Measurements from ENCODE around the gene TBCEL. TPM values are rescaled to one million over a fixed set of nuclear protein-coding genes. Genes with fewer than 3 reads are reported as not detected.

The TBCEL gene
- total RNA-seq, 1 experiment from 2014 or later = 17.7 TPM

- no peak for DNase-seq (ENCODE audit: low read depth, low spot score)
- H3K9ac ChIP-seq (ENCODE audit: low read length) = no peak overlapping the region
- no peak overlapping the region for H3K27ac ChIP-seq (ENCODE audit: low read depth, low read length)
- H3K36me3 ChIP-seq (ENCODE audit: control insufficient read depth in 1 of 2, insufficient read depth in 2 of 2, low read length in 2 of 2) = peaks cover 0 to 2% of the 10 kb centered on the region in 2 experiments; a peak in 1 of 4 replicates
- RAD21 ChIA-PET (ENCODE audit: low non-redundant PET in 1 of 2, low total read pairs in 2 of 2, uncharacterized antibody in 2 of 2, unreplicated experiment in 2 of 2) = no interaction called here
- CTCF ChIA-PET = no interaction called here
- H3K9me3 ChIP-seq (ENCODE audit: control insufficient read depth in 1 of 2, insufficient read depth in 1 of 2, low read depth in 1 of 2, low read length in 2 of 2) = no peaks in the 10 kb centered on the region
- no peak for ATAC-seq
- no peak overlapping the region for H3K4me3 ChIP-seq (replicated peaks in 1 of 2; ENCODE audit: low read depth in 1 of 2, low read length in 2 of 2)
- intact Hi-C loops (cut with micrococcal nuclease) = no loop called here
- no peaks in the 10 kb centered on the region for H3K4me1 ChIP-seq (ENCODE audit: control insufficient read depth in 1 of 2, insufficient read depth in 2 of 2, low read length in 2 of 2)
- no peak overlapping the region for H2AFZ ChIP-seq (ENCODE audit: low read depth, low read length, poor library complexity, severe bottlenecking)
- POLR2A ChIA-PET = no interaction called here
- H4K20me1 ChIP-seq (ENCODE audit: insufficient read depth) = no peaks in the 10 kb centered on the region
- H3K4me2 ChIP-seq (ENCODE audit: low read length) = no peak overlapping the region
- no peaks in the 10 kb centered on the region for H3K27me3 ChIP-seq (ENCODE audit: insufficient read depth, low read length)
- BruUV-seq (replicated peaks) = no TSS peak
- no peaks in the 10 kb centered on the region for H3K9me2 ChIP-seq (ENCODE audit: insufficient read depth)
- no peak for TF ChIP-seq EGR1 (IDR thresholded peaks at IDR 0.05; ENCODE audit: low read depth)
- TF ChIP-seq EZH2 (IDR thresholded peaks at IDR 0.05) = no peak
- no peak for TF ChIP-seq CTCF (IDR thresholded peaks at IDR 0.05 in 2 of 3, conservative IDR thresholded peaks at IDR 0.05 in 1 of 3; ENCODE audit: borderline replicate concordance in 1 of 3, insufficient read depth in 1 of 3, low read depth in 2 of 3, low read length in 2 of 3)
- no peak for TF ChIP-seq POLR2AphosphoS5 (IDR thresholded peaks at IDR 0.05; ENCODE audit: low read depth, low read length)
- TF ChIP-seq POLR2A (IDR thresholded peaks at IDR 0.05; ENCODE audit: borderline replicate concordance, extremely low read depth, insufficient read depth, insufficient read length) = no peak
- no peak for TF ChIP-seq ELF1 (IDR thresholded peaks at IDR 0.05; ENCODE audit: borderline replicate concordance, low read depth)
- no peak for TF ChIP-seq YY1 (IDR thresholded peaks at IDR 0.05; ENCODE audit: extremely low read depth, insufficient replicate concordance, low read depth, low read length)
- TF ChIP-seq RAD21 (IDR thresholded peaks at IDR 0.05; ENCODE audit: low read depth) = no peak
- no peak for TF ChIP-seq SRF (IDR thresholded peaks at IDR 0.05; ENCODE audit: low read depth)
- no peaks in the 10 kb centered on the region for H3K79me2 ChIP-seq (ENCODE audit: insufficient read depth, low read length)
These were observed 65.7 kb downstream of the TBCEL start for GRCh38 chr11:121089566-121089965.
